Activated T-helper 9 cell treated with anti-CD3 and anti-CD28 coated beads, Interleukin-2, amount 50 U/mL, for 16 hours (primary cell): ENCODE results near the gene MDM2.
"Not testable (repeated sequence)": the region's sequence is repeated elsewhere in the genome, so short reads cannot be mapped to it uniquely, and the experiment has no call there.

ENCODE experiments used
- DNase-seq: peaks from one replicate; pipeline ENCODE4 v3.0.0-alpha.2; 2020; ENCODE audit warnings: low read depth

The MDM2 gene

GRCh38 chr12:68786929-68787328, 21.0 kb upstream of the MDM2 start:
- DNase-seq, result no peak

GRCh38 chr12:68788554-68789143, 19.3 kb upstream of the MDM2 start:
- no peak for DNase-seq

GRCh38 chr12:68789144-68789878, 18.7 kb upstream of the MDM2 start:
- no peak for DNase-seq

- DNase-seq, result no peak
Measured at GRCh38 chr12:68790081-68790951, 17.7 kb upstream of the MDM2 start.

GRCh38 chr12:68790952-68791234, 17.1 kb upstream of the MDM2 start:
- no peak for DNase-seq

GRCh38 chr12:68791897-68792481, 16.0 kb upstream of the MDM2 start:
- no peak for DNase-seq

- DNase-seq, result no peak
Measured at GRCh38 chr12:68792952-68793351, 15.0 kb upstream of the MDM2 start.

- DNase-seq, result no peak
Measured at GRCh38 chr12:68793436-68793835, 14.5 kb upstream of the MDM2 start.

- no peak for DNase-seq
Measured at GRCh38 chr12:68793975-68794652, 13.9 kb upstream of the MDM2 start.

- DNase-seq, result no peak
Measured at GRCh38 chr12:68794653-68795251, 13.2 kb upstream of the MDM2 start.

GRCh38 chr12:68796399-68796798, 11.6 kb upstream of the MDM2 start:
- DNase-seq, result no peak

GRCh38 chr12:68798882-68799234, 9.1 kb upstream of the MDM2 start:
- no peak for DNase-seq

GRCh38 chr12:68800294-68800693, 7.7 kb upstream of the MDM2 start:
- DNase-seq, result no peak

GRCh38 chr12:68801124-68801523, 6.9 kb upstream of the MDM2 start:
- not testable (repeated sequence) for DNase-seq

GRCh38 chr12:68802372-68802745, 5.6 kb upstream of the MDM2 start:
- DNase-seq, result not testable (repeated sequence)

GRCh38 chr12:68802911-68803651, 4.9 kb upstream of the MDM2 start:
- not testable (repeated sequence) for DNase-seq

- DNase-seq, result no peak
Measured at GRCh38 chr12:68803948-68804656, 3.9 kb upstream of the MDM2 start.

GRCh38 chr12:68804657-68805591, 3.1 kb upstream of the MDM2 start:
- no peak for DNase-seq

- no peak for DNase-seq
Measured at GRCh38 chr12:68805592-68806120, 2.3 kb upstream of the MDM2 start.
